ENCODE measurements around the gene HS6ST3.

DNA sequence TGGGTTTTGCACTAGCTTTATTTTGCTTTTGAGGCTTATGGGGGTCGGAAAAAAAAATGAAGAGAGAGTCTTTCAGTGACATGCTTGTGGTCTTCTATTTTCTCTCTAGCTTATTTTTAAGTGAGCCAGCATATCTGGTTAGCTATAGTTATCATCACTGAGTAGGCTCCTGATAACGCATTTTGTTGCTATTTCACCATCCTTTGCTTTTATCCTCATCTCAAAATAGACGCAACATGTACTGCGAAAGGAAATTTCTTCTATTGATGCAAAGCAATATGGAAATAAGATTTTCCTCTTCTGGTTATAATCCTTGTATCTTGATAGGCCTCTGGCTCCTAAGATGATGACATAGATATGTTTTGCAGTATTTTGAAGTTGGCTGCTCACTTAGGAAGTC, 630.5 kb downstream of the HS6ST3 start:
- TF ChIP-seq POLR2A (IDR thresholded peaks at IDR 0.05) (no peak), POLR2AphosphoS5 (IDR thresholded peaks at IDR 0.05) (no peak)
- TF ChIP-seq, protein P1, sequence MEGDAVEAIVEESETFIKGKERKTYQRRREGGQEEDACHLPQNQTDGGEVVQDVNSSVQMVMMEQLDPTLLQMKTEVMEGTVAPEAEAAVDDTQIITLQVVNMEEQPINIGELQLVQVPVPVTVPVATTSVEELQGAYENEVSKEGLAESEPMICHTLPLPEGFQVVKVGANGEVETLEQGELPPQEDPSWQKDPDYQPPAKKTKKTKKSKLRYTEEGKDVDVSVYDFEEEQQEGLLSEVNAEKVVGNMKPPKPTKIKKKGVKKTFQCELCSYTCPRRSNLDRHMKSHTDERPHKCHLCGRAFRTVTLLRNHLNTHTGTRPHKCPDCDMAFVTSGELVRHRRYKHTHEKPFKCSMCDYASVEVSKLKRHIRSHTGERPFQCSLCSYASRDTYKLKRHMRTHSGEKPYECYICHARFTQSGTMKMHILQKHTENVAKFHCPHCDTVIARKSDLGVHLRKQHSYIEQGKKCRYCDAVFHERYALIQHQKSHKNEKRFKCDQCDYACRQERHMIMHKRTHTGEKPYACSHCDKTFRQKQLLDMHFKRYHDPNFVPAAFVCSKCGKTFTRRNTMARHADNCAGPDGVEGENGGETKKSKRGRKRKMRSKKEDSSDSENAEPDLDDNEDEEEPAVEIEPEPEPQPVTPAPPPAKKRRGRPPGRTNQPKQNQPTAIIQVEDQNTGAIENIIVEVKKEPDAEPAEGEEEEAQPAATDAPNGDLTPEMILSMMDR (IDR thresholded peaks at IDR 0.05 in 8 of 11, conservative IDR thresholded peaks at IDR 0.05 in 3 of 11) = no peak

Data from spleen (tissue), 7 donors.